Mesendoderm (in vitro differentiated cells): ENCODE measurements around the gene BCAS2.

Experiments
- DNase-seq: peaks from one replicate; pipeline ENCODE4 v3.0.0; 2013
- H2AK5ac ChIP-seq: 2 replicates; pipeline ENCODE4 v1.6.1; 2013; ENCODE audit warnings: low read length, inconsistent platforms
- H2BK120ac ChIP-seq: 2 replicates; pipeline ENCODE4 v1.6.1; 2013; ENCODE audit warnings: low read depth, mild to moderate bottlenecking, low read length, moderate library complexity, mixed read lengths
- H2BK15ac ChIP-seq: replicated peaks from 2 replicates; pipeline ENCODE4 v1.6.1; 2013; ENCODE audit warnings: low read depth, mild to moderate bottlenecking, moderate library complexity
- H2BK5ac ChIP-seq: 2 replicates; pipeline ENCODE4 v1.6.1; 2013; ENCODE audit warnings: low read length, inconsistent platforms
- H3K18ac ChIP-seq: 2 replicates; pipeline ENCODE4 v1.6.1; 2013; ENCODE audit warnings: mild to moderate bottlenecking, low read length, mixed read lengths
- H3K23ac ChIP-seq: one replicate; pipeline ENCODE4 v1.6.1; 2013; ENCODE audit warnings: low read length
- H3K27ac ChIP-seq: 2 replicates; pipeline ENCODE4 v1.5.1; 2013; ENCODE audit warnings: low read depth, mild to moderate bottlenecking, inconsistent platforms, low read length, moderate library complexity
- H3K27me3 ChIP-seq: 2 replicates; pipeline ENCODE4 v1.6.1; 2013; ENCODE audit warnings: low read length, control low read depth, mild to moderate bottlenecking, inconsistent platforms; ENCODE audit not compliant: insufficient read depth, poor library complexity
- H3K36me3 ChIP-seq: 2 replicates; pipeline ENCODE4 v1.6.1; 2013; ENCODE audit warnings: low read length, inconsistent platforms; ENCODE audit not compliant: control insufficient read depth, insufficient read depth
- H3K4ac ChIP-seq: one replicate; pipeline ENCODE4 v1.6.1; 2013; ENCODE audit warnings: low read depth, mild to moderate bottlenecking, low read length, moderate library complexity
- H3K4me1 ChIP-seq: 2 replicates; pipeline ENCODE4 v1.6.1; 2013; ENCODE audit warnings: low read depth, low read length, inconsistent platforms; ENCODE audit not compliant: control insufficient read depth
- H3K4me2 ChIP-seq: 2 replicates; pipeline ENCODE4 v1.6.1; 2013; ENCODE audit warnings: low read length
- H3K4me3 ChIP-seq: 2 replicates; pipeline ENCODE4 v1.5.1; 2013; ENCODE audit warnings: mild to moderate bottlenecking, low read length
- H3K56ac ChIP-seq: one replicate; pipeline ENCODE4 v1.6.1; 2013; ENCODE audit warnings: low read length
- H3K79me1 ChIP-seq: 2 replicates; pipeline ENCODE4 v1.6.1; 2013; ENCODE audit warnings: low read length, inconsistent platforms
- H3K79me2 ChIP-seq: 2 replicates; pipeline ENCODE4 v1.6.1; 2013; ENCODE audit warnings: mild to moderate bottlenecking, low read length; ENCODE audit not compliant: control insufficient read depth, insufficient read depth
- H3K9ac ChIP-seq: 2 replicates; pipeline ENCODE4 v1.6.1; 2013; ENCODE audit warnings: low read length, inconsistent platforms
- H4K5ac ChIP-seq: one replicate; pipeline ENCODE4 v1.6.1; 2013; ENCODE audit warnings: low read length
- H4K8ac ChIP-seq: one replicate; pipeline ENCODE4 v1.6.1; 2013; ENCODE audit warnings: low read depth, mild to moderate bottlenecking, control low read depth, low read length, moderate library complexity
- WGBS: extraction: QIAGEN DNeasy Blood & Tissue Kit; methylation state at CpG from one replicate; pipeline ENCODE4 v1.1.7; 2013; ENCODE audit warnings: low lambda C conversion rate, missing lambda C conversion rate; ENCODE audit not compliant: insufficient coverage; ENCODE audit errors: extremely low coverage; 5-methylcytosine and 5-hydroxymethylcytosine counted together

BCAS2 gene

DNA sequence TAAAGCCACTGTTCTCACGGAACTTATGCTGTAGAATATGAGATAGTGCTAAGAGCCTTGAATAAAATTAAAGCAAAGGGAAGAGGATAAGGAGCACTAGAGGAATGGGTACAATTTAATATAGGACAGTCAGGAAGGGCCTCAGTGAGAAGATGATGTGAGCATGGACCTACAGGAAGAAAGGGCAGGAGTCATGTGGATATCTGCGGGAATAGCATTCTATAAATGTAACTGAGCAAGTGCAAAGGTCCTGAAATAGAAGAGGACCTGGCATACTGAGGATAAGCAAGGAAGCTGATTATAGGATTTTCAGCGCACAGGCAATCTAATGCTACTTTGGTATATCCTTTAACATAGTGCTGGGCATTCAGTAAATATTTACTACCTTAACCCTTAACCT, 12.6 kb upstream of the BCAS2 start:
- Histone ChIP-seq H3K9ac (no peak overlapping the region), H3K4me3 (no peak overlapping the region), H3K4me1 (no peaks in the 10 kb centered on the region), H2BK15ac (no peak overlapping the region), H3K4ac (no peak overlapping the region), H2AK5ac (no peak overlapping the region), H3K23ac (no peak overlapping the region), H3K27me3 (no peaks in the 10 kb centered on the region), H3K27ac (no peak overlapping the region), H4K8ac (no peak overlapping the region), H3K36me3 (no peaks in the 10 kb centered on the region), H3K79me1 (no peaks in the 10 kb centered on the region), H2BK120ac (no peak overlapping the region), H3K79me2 (no peaks in the 10 kb centered on the region), H2BK5ac (no peak overlapping the region), H3K4me2 (no peak overlapping the region), H3K56ac (no peak overlapping the region), H3K18ac (no peak overlapping the region), H4K5ac (no peak overlapping the region)
- no peak for DNase-seq
- no CpG with 5 or more reads among the region's 3 CpGs for WGBS

DNA sequence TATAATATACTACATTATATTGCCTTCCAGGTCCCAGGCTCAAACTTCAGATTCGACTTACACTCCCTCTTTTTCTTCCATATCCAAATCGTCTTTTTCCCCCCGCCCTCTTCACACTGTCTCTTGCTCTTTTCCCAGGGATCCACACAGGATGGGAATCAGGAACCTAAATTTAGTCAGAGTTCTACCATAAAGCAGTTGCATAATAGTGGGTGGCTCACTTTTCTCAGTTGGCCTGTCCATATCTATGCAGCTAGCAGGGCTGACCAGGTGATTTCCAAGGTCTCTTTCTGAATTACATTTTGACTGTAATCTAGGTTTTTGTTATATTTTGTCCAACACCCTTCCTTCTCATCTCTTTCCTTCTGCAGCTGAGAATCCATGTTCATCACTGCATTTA, 7.7 kb upstream of the BCAS2 start:
- Histone ChIP-seq H3K4me1 (no peaks in the 10 kb centered on the region), H3K27me3 (no peaks in the 10 kb centered on the region), H4K5ac (no peak overlapping the region), H3K36me3 (no peaks in the 10 kb centered on the region), H4K8ac (no peak overlapping the region), H3K4ac (no peak overlapping the region), H2BK15ac (no peak overlapping the region), H2AK5ac (no peak overlapping the region), H3K79me1 (no peaks in the 10 kb centered on the region), H3K9ac (no peak overlapping the region), H3K4me3 (no peak overlapping the region), H3K79me2 (no peaks in the 10 kb centered on the region), H3K56ac (no peak overlapping the region), H2BK120ac (no peak overlapping the region), H3K4me2 (no peak overlapping the region), H2BK5ac (no peak overlapping the region), H3K23ac (no peak overlapping the region), H3K27ac (no peak overlapping the region), H3K18ac (no peak overlapping the region)
- 100% methylated on average over 3 of the region's 3 CpGs for WGBS
- no peak for DNase-seq

DNA sequence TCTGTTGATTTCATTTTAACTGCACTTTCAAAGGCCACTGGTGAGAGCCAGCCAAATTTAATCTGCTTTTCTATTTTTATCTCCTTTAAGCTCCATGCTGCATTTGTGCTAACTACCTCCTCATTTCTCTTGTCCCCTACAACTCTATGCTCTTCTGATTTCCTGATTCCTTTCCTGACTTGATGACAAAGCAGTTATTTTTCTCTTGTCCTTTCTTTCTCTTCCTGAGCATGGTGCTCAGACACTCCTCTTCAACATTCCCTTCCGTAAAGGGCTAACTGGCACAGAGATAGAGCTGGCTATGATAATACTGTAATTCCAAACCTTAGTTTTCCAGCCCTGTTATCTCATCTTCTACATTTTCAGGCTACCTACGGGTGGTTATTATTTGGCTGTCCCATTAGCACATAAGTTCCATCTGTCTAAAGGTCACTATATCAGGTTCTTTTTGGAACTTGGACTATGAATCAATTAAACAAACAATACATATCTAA, 6.8 kb upstream of the BCAS2 start:
- no peak overlapping the region for H3K56ac ChIP-seq
- H3K4ac ChIP-seq = no peak overlapping the region
- H2BK5ac ChIP-seq = no peak overlapping the region
- WGBS = no CpG with 5 or more reads among the region's 2 CpGs
- H3K79me2 ChIP-seq = no peaks in the 10 kb centered on the region
- no peaks in the 10 kb centered on the region for H3K27me3 ChIP-seq
- no peak for DNase-seq
- no peak overlapping the region for H3K23ac ChIP-seq
- no peak overlapping the region for H3K18ac ChIP-seq
- H2BK15ac ChIP-seq = no peak overlapping the region
- no peaks in the 10 kb centered on the region for H3K4me1 ChIP-seq
- no peak overlapping the region for H2BK120ac ChIP-seq
- H4K8ac ChIP-seq = no peak overlapping the region
- no peaks in the 10 kb centered on the region for H3K79me1 ChIP-seq
- H3K27ac ChIP-seq = no peak overlapping the region
- no peak overlapping the region for H3K4me2 ChIP-seq
- H4K5ac ChIP-seq = no peak overlapping the region
- H3K36me3 ChIP-seq = no peaks in the 10 kb centered on the region
- no peak overlapping the region for H3K4me3 ChIP-seq
- H3K9ac ChIP-seq = no peak overlapping the region
- H2AK5ac ChIP-seq = no peak overlapping the region

DNA sequence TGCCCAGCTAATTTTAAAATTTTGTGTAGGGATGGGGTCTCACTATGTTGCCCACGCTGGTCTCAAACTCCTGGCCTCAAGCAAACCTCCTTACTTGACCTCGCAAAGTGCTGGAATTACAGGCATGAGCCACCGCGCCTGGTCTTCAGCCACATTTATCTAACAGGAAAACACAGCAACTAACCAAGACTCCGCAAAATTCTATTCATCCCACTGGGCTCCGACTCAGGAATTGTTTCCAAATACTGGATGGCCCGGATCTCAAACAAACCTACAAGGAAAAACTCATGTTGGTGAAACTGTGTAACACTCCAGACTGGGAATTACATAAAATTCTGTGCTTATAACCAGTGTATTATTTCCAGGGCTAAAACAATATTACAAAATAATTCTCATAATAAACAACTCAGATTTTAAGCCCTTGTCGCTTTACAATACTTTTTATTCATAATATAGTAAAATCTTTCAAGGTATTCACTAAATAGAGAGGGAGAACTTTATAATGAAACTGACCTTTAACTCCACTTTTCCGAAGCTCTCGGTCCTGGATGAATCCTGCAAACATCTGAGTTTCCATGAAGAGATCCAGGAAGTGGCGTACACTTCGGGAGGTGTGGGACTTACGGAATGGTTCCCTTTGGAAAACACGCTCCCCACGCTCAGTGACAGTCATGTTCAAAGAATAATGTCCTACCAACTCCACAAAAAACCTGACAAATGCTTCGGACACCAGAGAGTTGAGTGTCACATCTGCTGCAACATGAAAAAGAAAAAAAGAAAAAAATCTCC, 6.0 kb upstream of the BCAS2 start:
- 100% methylated on average over 1 of the region's 16 CpGs for WGBS
- H3K23ac ChIP-seq = no peak overlapping the region

DNA sequence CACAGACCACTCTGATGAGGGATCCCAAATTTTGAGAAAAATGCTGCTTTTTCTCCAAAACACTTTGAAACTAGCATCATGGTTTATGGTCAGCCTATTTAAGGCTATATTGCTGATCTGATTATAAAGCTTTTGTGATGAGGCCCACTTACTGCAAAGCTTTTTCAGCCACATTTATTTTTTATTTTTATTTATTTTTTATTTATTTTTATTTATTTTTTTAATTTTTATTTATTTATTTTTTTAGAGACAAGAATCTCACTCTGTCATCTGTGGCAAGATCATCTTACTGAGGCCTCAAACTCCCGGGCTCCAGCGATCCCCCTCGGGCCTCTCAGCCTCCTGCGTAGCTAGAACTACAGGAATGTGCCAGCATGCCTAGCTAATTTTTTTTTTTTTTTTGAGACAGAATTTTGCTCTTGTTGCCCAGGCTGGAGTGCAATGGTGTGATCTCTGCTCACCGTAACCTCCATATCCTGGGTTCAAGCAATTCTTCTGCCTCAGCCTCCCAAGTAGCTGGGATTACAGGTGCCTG, 5.2 kb upstream of the BCAS2 start:
- Histone ChIP-seq H2AK5ac (no peak overlapping the region), H2BK120ac (no peak overlapping the region), H3K23ac (no peak overlapping the region), H3K18ac (no peak overlapping the region), H3K56ac (no peak overlapping the region), H3K4me2 (no peak overlapping the region), H3K27ac (no peak overlapping the region), H2BK15ac (no peak overlapping the region), H3K4me1 (no peaks in the 10 kb centered on the region), H3K27me3 (no peaks in the 10 kb centered on the region), H3K79me2 (no peaks in the 10 kb centered on the region), H3K4ac (no peak overlapping the region), H3K36me3 (no peaks in the 10 kb centered on the region), H3K9ac (no peak overlapping the region), H4K5ac (no peak overlapping the region), H3K4me3 (no peak overlapping the region), H2BK5ac (no peak overlapping the region), H3K79me1 (no peaks in the 10 kb centered on the region), H4K8ac (no peak overlapping the region)
- WGBS = no CpG with 5 or more reads among the region's 5 CpGs
- DNase-seq = no peak

More for the DNA sequence above, 6.0 kb upstream of the BCAS2 start:
- Histone ChIP-seq H3K9ac (no peak overlapping the region), H4K8ac (no peak overlapping the region), H3K27ac (no peak overlapping the region), H4K5ac (no peak overlapping the region), H3K27me3 (no peaks in the 10 kb centered on the region), H3K56ac (no peak overlapping the region), H3K36me3 (no peaks in the 10 kb centered on the region), H2BK15ac (no peak overlapping the region), H3K4me3 (no peak overlapping the region), H3K18ac (no peak overlapping the region), H3K4me2 (no peak overlapping the region), H3K79me2 (no peaks in the 10 kb centered on the region), H3K4me1 (no peaks in the 10 kb centered on the region), H3K79me1 (no peaks in the 10 kb centered on the region), H2BK5ac (no peak overlapping the region), H2BK120ac (no peak overlapping the region), H3K4ac (no peak overlapping the region), H2AK5ac (no peak overlapping the region)
- no peak for DNase-seq
